Kidney epithelial cell (primary cell): ENCODE data around the gene ACBD3. TPM values are rescaled to one million over a fixed set of nuclear protein-coding genes. Genes with fewer than 3 reads are reported as not detected.
"Not testable (repeated sequence)": the region's sequence is repeated elsewhere in the genome, so short reads cannot be mapped to it uniquely, and the experiment has no call there.

Experiments
- DNase-seq: peaks from one replicate; pipeline ENCODE4 v3.0.0-alpha.2; 2010; ENCODE audit warnings: low read depth
- H3K27me3 ChIP-seq: 2 replicates; pipeline ENCODE4 v1.6.0; 2011; ENCODE audit warnings: low read length; ENCODE audit not compliant: control insufficient read depth, insufficient read depth
- H3K36me3 ChIP-seq: 2 replicates; pipeline ENCODE4 v1.5.1; 2011; ENCODE audit warnings: low read length; ENCODE audit not compliant: control insufficient read depth, insufficient read depth
- H3K4me3 ChIP-seq: 2 replicates; pipeline ENCODE4 v1.5.1; 2011; ENCODE audit warnings: low read depth, mild to moderate bottlenecking, control low read depth, low read length
- total RNA-seq: library from RNA; depleted of rRNA; stranded (reverse); fragments of >200 nt; gene quantifications from 2 replicates; pipeline ENCODE4 v1.2.3, GENCODE V29; 2015
- TF ChIP-seq, protein P1 (sequence below): IDR thresholded peaks from 2 replicates; pipeline ENCODE4 v1.5.1; 2011; ENCODE audit warnings: mild to moderate bottlenecking, moderate library complexity, low read length, control low read depth, inconsistent platforms; ENCODE audit not compliant: insufficient read depth, poor library complexity, severe bottlenecking

The ACBD3 gene
- total RNA-seq, 1 donor from 2014 or later: 46.3 TPM

DNA sequence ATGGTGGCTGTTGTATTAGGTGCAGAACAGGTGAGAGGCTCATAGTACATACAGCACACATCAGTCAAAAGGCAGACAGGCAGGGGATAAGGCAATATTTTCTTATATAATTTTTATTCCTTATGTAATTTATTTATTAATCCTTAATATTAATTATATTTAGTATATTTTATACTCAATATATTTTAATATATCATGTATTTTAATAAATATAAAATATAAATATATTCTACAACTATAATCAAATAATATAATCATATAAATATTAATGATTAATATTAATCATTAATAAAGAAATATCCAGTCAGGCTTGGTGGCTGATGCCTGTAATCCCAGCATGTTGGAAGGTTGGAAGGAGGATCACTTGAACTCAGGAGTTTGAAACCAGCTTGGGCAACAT, 17.7 kb upstream of the ACBD3 start:
- no peaks in the 10 kb centered on the region for H3K36me3 ChIP-seq
- TF ChIP-seq, protein P1, sequence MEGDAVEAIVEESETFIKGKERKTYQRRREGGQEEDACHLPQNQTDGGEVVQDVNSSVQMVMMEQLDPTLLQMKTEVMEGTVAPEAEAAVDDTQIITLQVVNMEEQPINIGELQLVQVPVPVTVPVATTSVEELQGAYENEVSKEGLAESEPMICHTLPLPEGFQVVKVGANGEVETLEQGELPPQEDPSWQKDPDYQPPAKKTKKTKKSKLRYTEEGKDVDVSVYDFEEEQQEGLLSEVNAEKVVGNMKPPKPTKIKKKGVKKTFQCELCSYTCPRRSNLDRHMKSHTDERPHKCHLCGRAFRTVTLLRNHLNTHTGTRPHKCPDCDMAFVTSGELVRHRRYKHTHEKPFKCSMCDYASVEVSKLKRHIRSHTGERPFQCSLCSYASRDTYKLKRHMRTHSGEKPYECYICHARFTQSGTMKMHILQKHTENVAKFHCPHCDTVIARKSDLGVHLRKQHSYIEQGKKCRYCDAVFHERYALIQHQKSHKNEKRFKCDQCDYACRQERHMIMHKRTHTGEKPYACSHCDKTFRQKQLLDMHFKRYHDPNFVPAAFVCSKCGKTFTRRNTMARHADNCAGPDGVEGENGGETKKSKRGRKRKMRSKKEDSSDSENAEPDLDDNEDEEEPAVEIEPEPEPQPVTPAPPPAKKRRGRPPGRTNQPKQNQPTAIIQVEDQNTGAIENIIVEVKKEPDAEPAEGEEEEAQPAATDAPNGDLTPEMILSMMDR: no peak
- no peak for DNase-seq
- H3K4me3 ChIP-seq: no peak overlapping the region
- no peaks in the 10 kb centered on the region for H3K27me3 ChIP-seq

DNA sequence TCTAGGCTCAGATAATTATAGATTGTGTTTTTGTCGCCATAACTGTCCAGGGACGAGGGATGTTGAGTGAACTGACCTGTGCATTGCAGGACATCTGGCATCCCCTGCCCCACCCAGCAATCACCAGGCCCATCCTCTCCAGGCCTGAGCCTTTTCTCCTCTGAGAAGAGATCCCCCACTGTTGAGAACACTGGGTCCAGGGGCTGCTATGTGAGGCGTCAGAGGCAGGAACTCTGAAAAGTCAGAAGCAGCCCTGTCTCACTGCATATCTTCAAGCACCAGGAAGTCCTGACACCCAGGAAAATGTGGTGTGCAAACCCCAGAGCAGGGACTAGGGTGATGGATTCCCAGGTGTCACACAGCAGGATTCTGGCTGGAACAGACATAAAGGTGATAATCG, 17.1 kb upstream of the ACBD3 start:
- TF ChIP-seq, protein P1: no peak
- no peak for DNase-seq

DNA sequence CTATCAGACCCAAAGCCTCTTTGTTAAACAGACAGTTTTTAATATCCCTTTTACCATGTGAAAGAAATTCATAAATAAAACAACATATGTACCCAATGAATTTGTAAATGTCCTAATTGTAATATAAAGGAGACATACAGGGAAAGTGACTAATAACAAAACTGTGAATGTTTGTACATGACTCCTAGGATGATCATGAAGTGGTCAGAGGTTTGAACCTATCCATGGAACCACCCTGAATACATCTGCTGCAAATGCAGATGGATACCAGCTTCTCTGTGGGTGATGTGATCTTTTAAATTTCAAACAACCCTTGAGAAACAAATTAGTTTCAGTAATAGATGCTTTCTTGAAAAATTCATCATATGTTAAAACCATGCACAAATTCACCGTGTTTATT, 16.7 kb upstream of the ACBD3 start:
- no peak for DNase-seq
- no peak overlapping the region for H3K4me3 ChIP-seq
- TF ChIP-seq, protein P1: no peak
- no peaks in the 10 kb centered on the region for H3K27me3 ChIP-seq
- no peaks in the 10 kb centered on the region for H3K36me3 ChIP-seq

More for the DNA sequence above, 17.1 kb upstream of the ACBD3 start:
- Histone ChIP-seq H3K36me3 (no peaks in the 10 kb centered on the region), H3K4me3 (no peak overlapping the region), H3K27me3 (no peaks in the 10 kb centered on the region)

DNA sequence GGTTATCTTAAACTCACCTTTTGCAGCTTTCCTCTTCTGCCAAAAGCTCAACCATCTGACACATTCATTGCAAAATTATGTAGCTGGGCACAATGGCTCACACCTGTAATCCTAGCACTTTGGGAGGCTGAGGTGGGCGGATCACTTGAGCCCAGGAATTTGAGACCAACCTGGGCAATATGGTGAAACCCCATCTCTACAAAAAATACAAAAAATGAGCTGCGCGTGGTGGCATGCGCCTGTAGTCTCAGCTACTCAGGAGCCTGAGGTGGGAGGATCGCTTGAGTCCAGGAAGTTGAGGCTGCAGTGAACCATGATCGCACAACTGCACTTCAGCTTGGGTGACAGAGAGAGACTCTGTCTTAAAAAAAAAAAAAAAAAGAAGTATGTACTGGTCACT, 16.1 kb upstream of the ACBD3 start:
- not testable (repeated sequence) for H3K27me3 ChIP-seq, H3K36me3 ChIP-seq, DNase-seq, H3K4me3 ChIP-seq

DNA sequence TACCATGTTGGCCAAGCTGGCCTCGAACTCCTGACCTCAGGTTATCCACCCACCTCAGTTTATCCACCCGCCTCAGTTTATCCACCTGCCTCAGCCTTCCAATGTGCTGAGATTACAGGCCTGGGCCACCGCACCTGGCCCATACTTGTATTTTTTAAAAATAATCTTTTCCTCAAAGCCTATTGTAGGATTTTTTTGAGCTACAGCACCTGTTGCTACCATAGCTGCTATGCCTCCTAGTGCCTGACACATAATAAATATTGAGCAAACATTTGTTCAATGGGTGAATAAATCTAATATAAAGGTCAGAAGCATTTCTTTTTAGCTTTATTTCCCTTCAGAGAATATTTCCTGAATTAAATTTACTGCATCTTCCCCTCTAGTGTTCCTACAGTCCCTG, 15.7 kb upstream of the ACBD3 start:
- TF ChIP-seq, protein P1: no peak
- H3K36me3 ChIP-seq: no peaks in the 10 kb centered on the region
- H3K4me3 ChIP-seq: no peak overlapping the region
- DNase-seq: no peak
- H3K27me3 ChIP-seq: no peaks in the 10 kb centered on the region

DNA sequence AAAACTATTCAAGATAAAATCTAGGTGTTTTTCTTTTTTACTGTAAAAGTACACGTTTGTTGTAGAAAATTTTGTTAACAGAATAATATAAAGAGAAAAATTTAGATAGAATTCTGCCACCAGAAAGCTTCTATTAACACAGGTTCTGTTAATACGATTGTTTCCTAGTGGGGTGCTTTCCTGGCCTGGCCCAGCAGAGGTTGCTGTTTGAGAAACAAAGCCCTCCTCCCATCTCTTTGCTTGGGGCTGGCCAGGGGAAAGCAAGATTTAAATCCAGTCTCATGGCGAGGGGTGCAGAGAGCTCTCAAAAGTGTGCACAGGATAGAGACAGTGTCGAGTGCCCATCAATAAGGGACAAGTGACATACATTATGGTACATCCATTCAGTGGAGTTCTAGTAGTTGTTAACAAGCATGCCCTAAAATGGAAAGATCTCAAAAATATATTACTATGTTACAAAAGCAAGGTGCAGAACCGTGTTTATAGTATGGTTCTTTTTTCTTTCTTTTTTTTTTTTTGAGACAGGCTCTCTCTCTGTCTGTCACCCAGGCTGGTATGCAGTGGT, 14.6 kb upstream of the ACBD3 start:
- H3K27me3 ChIP-seq: no peaks in the 10 kb centered on the region
- H3K36me3 ChIP-seq: no peaks in the 10 kb centered on the region
- no peak overlapping the region for H3K4me3 ChIP-seq

More for the DNA sequence above, 14.6 kb upstream of the ACBD3 start:
- no peak for DNase-seq
- TF ChIP-seq, protein P1: peak; percentile 29
